T1000 (cell line): ENCODE data around the gene MACROH2A1.

ENCODE experiments used
- DNase-seq: peaks from one replicate; lab custom pipeline; 2025; ENCODE audit warnings: mixed read lengths; lab: John Stamatoyannopoulos, UW

MACROH2A1 gene

GRCh38 chr5:135313946-135314345 lies 85.1 kb downstream of the MACROH2A1 start:
- no peak for DNase-seq

- DNase-seq: no peak
These were observed 85.6 kb downstream of the MACROH2A1 start for GRCh38 chr5:135313405-135313804.

GRCh38 chr5:135312255-135312935 lies 86.6 kb downstream of the MACROH2A1 start:
- no peak for DNase-seq

DNA sequence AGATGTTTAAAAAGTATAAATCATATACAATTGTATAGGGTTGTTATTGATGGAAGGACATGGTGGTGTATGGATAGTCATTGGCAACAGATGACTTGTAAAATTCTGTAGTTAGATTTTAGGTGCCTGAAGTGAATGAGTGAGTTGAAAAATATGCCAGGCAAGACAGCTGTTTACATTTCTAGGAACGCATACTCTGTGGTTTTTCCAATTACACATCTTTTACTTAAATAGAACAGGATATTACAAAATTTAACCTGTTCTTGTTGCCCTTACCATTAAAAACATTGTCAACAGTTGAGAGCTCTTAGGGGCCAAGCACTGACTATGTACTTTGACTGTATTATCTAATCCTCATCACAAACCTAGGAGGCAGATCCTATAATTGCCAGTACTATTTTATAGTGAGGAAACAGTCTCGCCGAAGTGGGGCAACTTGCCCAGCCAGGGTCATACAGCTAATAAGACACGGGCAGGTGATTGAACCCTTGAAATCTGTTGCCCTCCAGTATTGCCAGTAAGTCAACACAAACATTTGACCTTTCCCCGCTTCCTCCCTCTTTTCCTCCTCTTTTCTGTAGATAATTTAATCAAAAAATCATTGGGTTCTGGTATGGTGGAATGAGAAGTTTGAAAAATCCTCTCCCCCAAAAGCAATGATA lies 88.6 kb downstream of the MACROH2A1 start:
- no peak for DNase-seq

- DNase-seq: no peak
These were observed 89.4 kb downstream of the MACROH2A1 start for GRCh38 chr5:135309391-135310327.

GRCh38 chr5:135308752-135309151 lies 90.3 kb downstream of the MACROH2A1 start:
- no peak for DNase-seq

DNA sequence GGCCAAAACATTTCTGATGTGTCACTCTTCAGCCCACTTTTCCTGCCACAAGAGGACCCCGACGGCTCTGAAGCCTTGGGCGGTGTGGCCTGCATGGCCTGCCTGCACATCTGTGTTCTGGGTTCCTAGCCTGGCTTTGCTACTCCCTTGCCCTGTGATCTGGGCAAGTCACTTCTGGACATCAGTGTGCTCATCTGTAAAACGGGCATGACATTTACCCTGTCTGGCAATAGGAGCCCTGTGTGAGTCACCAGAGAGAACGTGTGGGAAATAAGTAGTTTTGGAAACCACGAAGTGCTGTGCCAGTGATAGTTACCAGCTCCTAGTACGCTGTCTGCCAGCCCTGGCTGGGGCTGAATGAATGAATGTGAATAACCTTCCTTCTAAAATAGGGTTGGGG lies 90.8 kb downstream of the MACROH2A1 start:
- no peak for DNase-seq

- DNase-seq: no peak
These were observed 91.7 kb downstream of the MACROH2A1 start for GRCh38 chr5:135307143-135307903.

- no peak for DNase-seq
These were observed 92.5 kb downstream of the MACROH2A1 start for GRCh38 chr5:135306557-135306956.

GRCh38 chr5:135304352-135305221 lies 94.4 kb downstream of the MACROH2A1 start:
- DNase-seq: no peak

DNA sequence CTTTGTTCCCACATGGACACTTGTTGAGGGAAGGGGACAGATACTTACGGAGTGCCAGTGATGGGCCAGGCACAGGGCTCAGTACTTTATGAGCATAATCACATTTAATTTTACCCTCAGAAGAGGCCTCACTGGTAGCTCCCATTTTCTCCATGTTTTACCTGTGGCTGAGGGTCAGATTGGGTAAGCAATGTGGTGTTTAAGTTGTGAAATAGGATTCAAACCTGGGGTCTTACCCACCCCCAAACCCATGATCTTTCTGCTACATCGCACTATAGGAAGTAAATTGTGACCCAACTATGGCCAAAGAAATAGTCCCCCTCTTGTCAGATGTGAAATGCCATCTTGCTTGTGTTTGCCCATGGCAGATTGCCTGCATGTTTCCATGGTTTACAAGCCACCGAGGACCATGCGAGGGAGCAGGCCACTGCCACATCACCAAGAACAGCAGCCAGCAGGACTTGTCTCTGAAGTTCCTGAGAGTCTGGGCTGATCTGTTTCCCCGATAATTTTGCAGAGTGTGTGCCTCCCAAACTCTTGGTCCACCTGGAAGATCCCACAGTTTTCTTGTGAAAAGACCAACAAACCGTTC lies 95.4 kb downstream of the MACROH2A1 start:
- no peak for DNase-seq

- no peak for DNase-seq
These were observed 101.9 kb downstream of the MACROH2A1 start for GRCh38 chr5:135296900-135297816.

DNA sequence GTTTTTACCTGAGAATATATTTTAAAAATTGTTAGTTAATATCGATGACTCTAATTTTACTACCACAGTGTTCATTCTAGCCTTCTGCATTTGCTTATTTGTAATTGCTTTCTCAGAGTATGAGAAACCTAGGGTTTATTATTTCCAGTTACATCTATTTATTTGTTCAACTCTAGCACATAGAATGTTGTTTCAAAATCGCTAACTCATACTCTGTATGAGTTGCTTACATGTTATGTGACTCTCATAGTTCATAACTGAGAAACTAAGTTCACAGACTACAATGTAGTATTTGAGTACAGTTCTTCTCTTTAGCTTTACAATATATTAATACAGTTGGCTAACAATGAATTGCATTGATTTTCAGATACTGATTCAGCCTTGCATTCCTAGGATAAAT lies 103.2 kb downstream of the MACROH2A1 start:
- no peak for DNase-seq

GRCh38 chr5:135294793-135295192 lies 104.2 kb downstream of the MACROH2A1 start:
- no peak for DNase-seq

DNA sequence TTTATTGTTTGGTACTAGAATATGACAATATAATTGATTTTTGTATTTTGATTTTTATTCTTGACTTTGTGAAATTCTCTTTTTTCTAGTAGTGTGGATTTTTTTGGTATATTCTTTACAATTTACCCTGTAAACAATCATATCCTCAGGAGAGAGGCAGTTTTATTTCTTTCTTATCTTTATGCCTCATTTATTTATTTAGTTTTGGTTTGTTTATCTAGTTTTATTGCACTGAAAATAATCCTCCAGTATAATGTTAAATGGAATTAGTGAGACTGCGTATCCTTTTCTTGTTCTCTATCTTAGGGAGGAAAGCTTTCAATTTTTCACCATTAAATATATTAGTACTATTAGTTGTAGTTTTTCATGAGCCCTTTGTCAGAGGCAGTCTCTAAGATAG lies 109.4 kb downstream of the MACROH2A1 start:
- no peak for DNase-seq

DNA sequence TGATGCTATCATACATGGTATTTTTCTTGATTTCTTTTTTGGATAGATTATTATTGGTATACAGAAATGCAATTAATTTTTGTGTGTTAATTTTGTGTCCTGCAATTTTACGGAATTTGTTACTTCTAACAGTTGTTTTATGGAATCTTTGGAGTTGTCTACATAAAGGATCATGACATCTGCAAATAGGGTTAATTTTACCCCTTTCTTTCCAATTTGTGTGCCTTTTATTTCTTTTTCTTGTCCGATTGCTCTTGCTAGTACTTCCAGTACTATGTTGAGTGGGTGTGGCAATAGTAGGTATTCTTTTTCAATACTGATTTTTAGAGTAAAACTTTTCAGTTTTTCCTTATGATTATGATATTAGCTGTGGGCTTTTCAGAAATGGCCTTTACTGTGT lies 111.5 kb downstream of the MACROH2A1 start:
- no peak for DNase-seq
